Measurements from ENCODE around the gene LY6G6C. TPM values are rescaled to one million over a fixed set of nuclear protein-coding genes. Genes with fewer than 3 reads are reported as not detected.

LY6G6C gene
- total and polyA plus RNA-seq, 2 experiments from 2014 or later: not detected

GRCh38 chr6:31700740-31701401, 20.7 kb downstream of the LY6G6C start (continued):
- TF ChIP-seq REST (IDR thresholded peaks at IDR 0.05; ENCODE audit: unreplicated experiment) (no peak), NANOG (IDR thresholded peaks at IDR 0.05; ENCODE audit: borderline replicate concordance) (no peak), STAT1 (IDR thresholded peaks at IDR 0.05; ENCODE audit: unreplicated experiment) (no peak), EZH2phosphoT487 (IDR thresholded peaks at IDR 0.05; ENCODE audit: unreplicated experiment) (no peak), ETS1 (IDR thresholded peaks at IDR 0.05) (no peak), POLR2AphosphoS5 (IDR thresholded peaks at IDR 0.05; ENCODE audit: low read depth) (no peak), CTCF (conservative IDR thresholded peaks at IDR 0.05; ENCODE audit: low read depth in 2 of 2) (no peak)

DNA sequence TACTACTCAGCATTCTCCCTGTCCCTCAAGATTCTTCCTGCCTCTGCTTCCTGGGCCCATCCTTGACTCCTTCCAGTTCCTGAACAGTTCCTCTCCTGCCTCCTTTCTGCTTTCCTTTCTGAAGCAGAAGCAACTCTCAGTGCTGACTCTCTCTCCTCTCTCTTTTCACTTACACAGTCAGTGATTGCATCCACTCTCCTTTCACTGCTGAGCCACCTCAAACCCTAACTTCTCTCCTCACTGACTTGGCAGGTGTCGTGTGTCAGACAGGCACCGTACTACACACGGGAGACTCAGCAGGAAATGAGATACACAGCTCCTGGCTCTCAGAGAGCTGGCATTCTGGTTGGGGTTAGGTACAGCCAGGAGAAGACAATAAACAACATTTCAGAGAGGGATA, 24.0 kb downstream of the LY6G6C start:
- Histone ChIP-seq H3K36me3 (ENCODE audit: insufficient read depth) (peaks cover 6% of the 10 kb centered on the region; the same call in 1 of the 2 replicates), H3K27ac (ENCODE audit: low read depth) (no peak overlapping the region), H2AFZ (no peak overlapping the region), H3K4me2 (no peak overlapping the region), H3K9me2 (ENCODE audit: insufficient read depth) (no peaks in the 10 kb centered on the region), H4K20me1 (replicated peaks; ENCODE audit: insufficient read depth) (peaks cover 3% of the 10 kb centered on the region; the same call in 1 of the 2 replicates), H3K27me3 (ENCODE audit: insufficient read depth) (no peaks in the 10 kb centered on the region), H3K4me1 (ENCODE audit: insufficient read depth) (peaks cover 5% of the 10 kb centered on the region; the same call in 1 of the 2 replicates), H3K79me2 (replicated peaks; ENCODE audit: insufficient read depth) (peaks cover 14% of the 10 kb centered on the region), H3F3A (replicated peaks; ENCODE audit: low read depth) (peaks cover 3% of the 10 kb centered on the region; the same call in 1 of the 2 replicates), H3K4me3 (no peak overlapping the region)
- peaks cover 5% of the 10 kb centered on the region for H3K27me3 Mint-ChIP-seq (ENCODE audit: insufficient read depth, low read depth, poor library complexity)
- ATAC-seq (no peak), DNase-seq (ENCODE audit: low spot score) (no peak)
- H3K4me1 Mint-ChIP-seq: peaks cover 8% of the 10 kb centered on the region
- no peaks in the 10 kb centered on the region for H3K9me3 Mint-ChIP-seq
- no peak overlapping the region for H3K4me3 Mint-ChIP-seq
- peaks cover 21% of the 10 kb centered on the region for H3K36me3 Mint-ChIP-seq (ENCODE audit: low read depth)
- H3K27ac Mint-ChIP-seq: no peak overlapping the region
- TF ChIP-seq CREB1 (CRISPR knock-in tag; IDR thresholded peaks at IDR 0.05; ENCODE audit: low read depth) (no peak), ETS1 (IDR thresholded peaks at IDR 0.05) (no peak), STAT1 (IDR thresholded peaks at IDR 0.05; ENCODE audit: unreplicated experiment) (no peak), EZH2 (IDR thresholded peaks at IDR 0.05; ENCODE audit: low read depth, unreplicated experiment) (no peak), NANOG (IDR thresholded peaks at IDR 0.05; ENCODE audit: borderline replicate concordance) (no peak), REST (IDR thresholded peaks at IDR 0.05; ENCODE audit: unreplicated experiment) (no peak), POLR2AphosphoS5 (IDR thresholded peaks at IDR 0.05; ENCODE audit: low read depth) (no peak)
